Fibroblast of lung (primary cell): ENCODE data around the gene TLR6. TPM values are rescaled to one million over a fixed set of nuclear protein-coding genes. Genes with fewer than 3 reads are reported as not detected.

ENCODE experiments used
- DNase-seq, 2 donors: peaks; one replicate each; pipeline versions ENCODE4 v3.0.0 to v3.0.0-alpha.2; 2010; ENCODE audit warnings: low read depth in 2 of 2
- H2AFZ ChIP-seq: 2 replicates; pipeline ENCODE4 v1.5.1; 2012; ENCODE audit warnings: low read length, control low read depth, inconsistent platforms
- H3K27ac ChIP-seq: 2 replicates; pipeline ENCODE4 v1.5.1; 2011; ENCODE audit warnings: low read length, control low read depth; ENCODE audit not compliant: insufficient read depth
- H3K27me3 ChIP-seq: 2 replicates; pipeline ENCODE4 v1.5.1; 2011; ENCODE audit warnings: mild to moderate bottlenecking, low read length; ENCODE audit not compliant: control insufficient read depth, insufficient read depth
- H3K36me3 ChIP-seq: 2 replicates; pipeline ENCODE4 v1.5.1; 2011; ENCODE audit warnings: low read length; ENCODE audit not compliant: control insufficient read depth, insufficient read depth
- H3K4me1 ChIP-seq: 2 replicates; pipeline ENCODE4 v1.5.1; 2011; ENCODE audit warnings: low read length; ENCODE audit not compliant: control insufficient read depth, insufficient read depth; ENCODE audit errors: extremely low read depth
- H3K4me2 ChIP-seq: 2 replicates; pipeline ENCODE4 v1.5.1; 2011; ENCODE audit warnings: low read length, control low read depth; ENCODE audit not compliant: insufficient read depth; ENCODE audit errors: extremely low read depth
- H3K4me3 ChIP-seq, 4 experiments: fragments of 200-600 bp in 1 of 4; sonication (generic) in 1 of 4; replicated peaks in 1 of 4; 2 replicates each; pipeline ENCODE4 v1.5.1; 2011 to 2016; ENCODE audit warnings: low read length in 4 of 4, low read depth in 3 of 4, mild to moderate bottlenecking in 3 of 4, control low read depth in 2 of 4, inconsistent platforms in 1 of 4, mixed read lengths in 1 of 4; ENCODE audit not compliant: insufficient read depth in 1 of 4; ENCODE audit errors: control extremely low read depth in 1 of 4
- H3K79me2 ChIP-seq: 2 replicates; pipeline ENCODE4 v1.5.1; 2012; ENCODE audit warnings: mild to moderate bottlenecking, low read length, inconsistent platforms; ENCODE audit not compliant: control insufficient read depth, insufficient read depth
- H3K9ac ChIP-seq: 2 replicates; pipeline ENCODE4 v1.5.1; 2011; ENCODE audit warnings: mild to moderate bottlenecking, low read length, control low read depth; ENCODE audit not compliant: insufficient read depth
- H3K9me3 ChIP-seq: 2 replicates; pipeline ENCODE4 v1.5.1; 2012; ENCODE audit warnings: low read depth, low read length; ENCODE audit not compliant: control insufficient read depth, insufficient read depth
- H4K20me1 ChIP-seq: 2 replicates; pipeline ENCODE4 v1.5.1; 2011; ENCODE audit warnings: low read length; ENCODE audit not compliant: control insufficient read depth, insufficient read depth; ENCODE audit errors: extremely low read depth
- EZH2 ChIP-seq: IDR thresholded peaks from 2 replicates; pipeline ENCODE4 v1.5.1; 2012; ENCODE audit warnings: low read length, control low read depth, mild to moderate bottlenecking; ENCODE audit errors: missing control alignments
- polyA plus RNA-seq, 2 donors: library from polyadenylated mRNA; depleted of rRNA in 1 of 2; stranded (reverse) in 1 of 2; unstranded in 1 of 2; fragments of >200 nt; gene quantifications; 2 replicates each; pipeline ENCODE4 v1.2.1, GENCODE V29; 2011 to 2012; ENCODE audit warnings: missing spikeins in 1 of 2
- total RNA-seq: library from RNA; depleted of rRNA; stranded (reverse); fragments of >200 nt; gene quantifications from 2 replicates; pipeline ENCODE4 v1.2.1, GENCODE V29; 2014
- TF ChIP-seq, protein P1 (sequence below), 2 donors: IDR thresholded peaks in 1 of 2; conservative IDR thresholded peaks in 1 of 2; 1 replicate in 1 of 2; 2 replicates in 1 of 2; pipeline ENCODE4 v1.5.1; 2011 to 2012; ENCODE audit warnings: low read length in 2 of 2, control low read depth in 1 of 2, inconsistent platforms in 1 of 2, low read depth in 1 of 2, mild to moderate bottlenecking in 1 of 2

Gene TLR6
- total and polyA plus RNA-seq, 2 donors (not counting 1 experiment from before 2014, with no cell fraction given), result 1.9 to 2.3 TPM

DNA sequence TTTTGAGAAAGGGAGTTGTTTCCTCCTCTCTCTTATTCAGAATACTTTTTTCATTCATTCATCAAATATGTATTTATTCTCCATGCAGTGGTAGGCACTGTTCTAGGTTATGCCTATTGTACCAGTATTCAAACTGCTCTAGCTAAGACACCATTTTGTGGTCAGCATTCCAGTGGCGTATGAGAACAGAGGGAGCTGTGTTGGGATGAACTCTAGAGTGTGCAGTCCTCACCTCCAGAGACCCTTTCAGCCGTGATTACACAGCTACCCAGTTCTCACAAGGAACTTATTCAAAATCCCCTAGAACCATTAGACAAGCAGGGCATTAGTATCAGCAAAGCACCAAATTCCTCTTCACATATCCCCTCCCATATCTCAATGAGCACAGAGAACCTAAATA is 56.3 kb downstream of the TLR6 start:
- H3K27me3 ChIP-seq, result no peaks in the 10 kb centered on the region
- H3K9ac ChIP-seq, result no peak overlapping the region
- TF ChIP-seq EZH2, result no peak
- TF ChIP-seq, protein P1, sequence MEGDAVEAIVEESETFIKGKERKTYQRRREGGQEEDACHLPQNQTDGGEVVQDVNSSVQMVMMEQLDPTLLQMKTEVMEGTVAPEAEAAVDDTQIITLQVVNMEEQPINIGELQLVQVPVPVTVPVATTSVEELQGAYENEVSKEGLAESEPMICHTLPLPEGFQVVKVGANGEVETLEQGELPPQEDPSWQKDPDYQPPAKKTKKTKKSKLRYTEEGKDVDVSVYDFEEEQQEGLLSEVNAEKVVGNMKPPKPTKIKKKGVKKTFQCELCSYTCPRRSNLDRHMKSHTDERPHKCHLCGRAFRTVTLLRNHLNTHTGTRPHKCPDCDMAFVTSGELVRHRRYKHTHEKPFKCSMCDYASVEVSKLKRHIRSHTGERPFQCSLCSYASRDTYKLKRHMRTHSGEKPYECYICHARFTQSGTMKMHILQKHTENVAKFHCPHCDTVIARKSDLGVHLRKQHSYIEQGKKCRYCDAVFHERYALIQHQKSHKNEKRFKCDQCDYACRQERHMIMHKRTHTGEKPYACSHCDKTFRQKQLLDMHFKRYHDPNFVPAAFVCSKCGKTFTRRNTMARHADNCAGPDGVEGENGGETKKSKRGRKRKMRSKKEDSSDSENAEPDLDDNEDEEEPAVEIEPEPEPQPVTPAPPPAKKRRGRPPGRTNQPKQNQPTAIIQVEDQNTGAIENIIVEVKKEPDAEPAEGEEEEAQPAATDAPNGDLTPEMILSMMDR (conservative IDR thresholded peaks at IDR 0.05 in 1 of 2, IDR thresholded peaks at IDR 0.05 in 1 of 2; ENCODE audit: low read depth in 1 of 2, low read length in 2 of 2), result no peak
- no peak overlapping the region for H2AFZ ChIP-seq
- H3K27ac ChIP-seq, result no peak overlapping the region
- no peaks in the 10 kb centered on the region for H3K36me3 ChIP-seq
- no peak for DNase-seq
- no peaks in the 10 kb centered on the region for H3K9me3 ChIP-seq
- H3K4me2 ChIP-seq, result no peak overlapping the region
- H4K20me1 ChIP-seq, result no peaks in the 10 kb centered on the region
- H3K4me3 ChIP-seq, result no peak overlapping the region
- H3K4me1 ChIP-seq, result no peaks in the 10 kb centered on the region
- H3K79me2 ChIP-seq, result no peaks in the 10 kb centered on the region

DNA sequence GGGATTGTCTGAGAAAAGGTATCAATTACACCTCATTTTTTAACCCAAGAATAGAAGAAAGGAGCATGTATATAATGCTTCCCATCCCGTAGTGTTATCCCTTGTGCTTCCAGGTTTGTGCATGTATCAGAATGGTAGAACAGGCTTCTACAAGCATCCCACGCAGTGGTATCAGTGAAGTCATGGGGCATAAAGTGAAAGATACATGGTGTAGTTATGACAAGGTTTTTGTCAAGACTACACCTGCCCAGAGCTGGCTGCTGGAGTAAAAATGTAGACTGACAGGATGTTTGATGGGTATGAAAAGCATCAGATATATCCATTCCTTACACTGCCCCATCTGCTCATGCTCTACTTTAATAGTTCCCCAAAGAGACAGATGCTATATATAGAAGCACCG is 61.5 kb downstream of the TLR6 start:
- no peak overlapping the region for H3K9ac ChIP-seq
- H3K4me3 ChIP-seq, result no peak overlapping the region
- no peak overlapping the region for H3K4me2 ChIP-seq
- H3K36me3 ChIP-seq, result no peaks in the 10 kb centered on the region
- H3K9me3 ChIP-seq, result no peaks in the 10 kb centered on the region
- no peak for TF ChIP-seq EZH2
- TF ChIP-seq, protein P1 (conservative IDR thresholded peaks at IDR 0.05 in 1 of 2, IDR thresholded peaks at IDR 0.05 in 1 of 2; ENCODE audit: low read depth in 1 of 2, low read length in 2 of 2), result no peak
- H3K4me1 ChIP-seq, result no peaks in the 10 kb centered on the region
- no peaks in the 10 kb centered on the region for H4K20me1 ChIP-seq
- H3K79me2 ChIP-seq, result no peaks in the 10 kb centered on the region
- DNase-seq, result no peak
- H3K27ac ChIP-seq, result no peak overlapping the region
- no peaks in the 10 kb centered on the region for H3K27me3 ChIP-seq
- no peak overlapping the region for H2AFZ ChIP-seq

DNA sequence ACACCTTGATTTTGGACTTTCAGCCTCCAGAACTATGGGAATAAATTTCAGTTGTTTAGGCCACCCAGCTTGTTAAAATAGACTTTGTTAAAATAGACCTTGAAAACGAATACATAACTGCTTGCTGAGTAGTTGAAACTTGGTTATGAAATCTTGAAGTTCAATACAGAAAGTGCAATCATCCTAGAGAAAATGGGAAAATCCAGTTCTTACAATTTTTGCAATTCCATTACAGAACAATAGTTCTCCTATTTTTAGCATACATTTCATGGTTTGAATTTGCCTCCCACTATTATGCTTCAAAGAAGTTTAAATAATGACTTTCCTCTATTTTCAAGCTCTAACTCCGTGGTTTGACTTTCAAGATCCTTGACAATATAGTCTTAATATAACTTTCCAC is 62.6 kb downstream of the TLR6 start:
- Histone ChIP-seq H3K36me3 (no peaks in the 10 kb centered on the region), H4K20me1 (no peaks in the 10 kb centered on the region), H3K4me3 (no peak overlapping the region), H3K27me3 (no peaks in the 10 kb centered on the region), H3K9me3 (no peaks in the 10 kb centered on the region), H3K27ac (no peak overlapping the region), H3K4me1 (no peaks in the 10 kb centered on the region), H3K9ac (no peak overlapping the region), H3K79me2 (no peaks in the 10 kb centered on the region), H2AFZ (no peak overlapping the region), H3K4me2 (no peak overlapping the region)
- DNase-seq, result no peak
- TF ChIP-seq EZH2, result no peak
- TF ChIP-seq, protein P1 (conservative IDR thresholded peaks at IDR 0.05 in 1 of 2, IDR thresholded peaks at IDR 0.05 in 1 of 2; ENCODE audit: low read depth in 1 of 2, low read length in 2 of 2), result no peak
